Measurements from ENCODE around the gene FAM20C.
"Not testable (repeated sequence)": the region's sequence is repeated elsewhere in the genome, so short reads cannot be mapped to it uniquely, and the experiment has no call there.

FAM20C gene

DNA sequence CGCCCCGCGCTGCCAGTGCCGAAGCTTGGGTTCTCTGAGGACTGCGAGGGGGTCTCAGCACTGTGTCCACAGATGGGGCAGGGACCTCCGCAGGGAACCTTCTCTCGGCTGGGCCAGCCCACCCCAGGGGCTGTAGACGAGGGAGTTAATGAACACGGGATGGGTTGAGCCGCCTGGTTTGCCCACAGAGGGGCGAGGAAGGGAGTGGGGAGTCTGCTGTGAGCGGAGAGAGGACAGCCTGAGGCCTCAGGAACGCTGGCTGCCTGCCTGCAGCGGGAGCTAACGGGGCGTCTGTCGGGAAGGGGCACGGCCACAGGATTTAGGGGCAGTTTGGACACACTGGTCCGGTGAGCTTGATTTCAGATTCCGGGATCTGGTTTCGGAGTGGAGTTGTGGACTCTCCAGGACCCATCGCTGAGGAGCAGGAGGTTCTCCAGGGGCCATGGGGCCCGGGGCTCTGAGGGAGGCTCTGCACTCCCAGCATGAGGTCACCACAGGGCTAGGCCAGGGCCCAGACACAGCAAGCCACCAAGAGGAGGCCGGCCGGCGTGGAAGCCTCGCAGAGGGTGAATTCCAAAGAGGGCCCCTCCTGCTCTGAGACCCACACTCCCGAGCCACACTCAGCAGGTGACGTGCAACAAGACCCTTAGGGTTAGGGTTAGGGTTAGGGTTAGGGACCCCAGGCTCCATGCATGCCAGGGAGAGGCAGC lies 19.0 kb upstream of the FAM20C start:
- H3K27me3 ChIP-seq (ENCODE audit: insufficient read depth, low read length), result peaks cover 19% of the 10 kb centered on the region
- H2AFZ ChIP-seq (ENCODE audit: low read depth, low read length), result no peak overlapping the region
- no peak overlapping the region for H3K4me3 ChIP-seq (ENCODE audit: low read length)

DNA sequence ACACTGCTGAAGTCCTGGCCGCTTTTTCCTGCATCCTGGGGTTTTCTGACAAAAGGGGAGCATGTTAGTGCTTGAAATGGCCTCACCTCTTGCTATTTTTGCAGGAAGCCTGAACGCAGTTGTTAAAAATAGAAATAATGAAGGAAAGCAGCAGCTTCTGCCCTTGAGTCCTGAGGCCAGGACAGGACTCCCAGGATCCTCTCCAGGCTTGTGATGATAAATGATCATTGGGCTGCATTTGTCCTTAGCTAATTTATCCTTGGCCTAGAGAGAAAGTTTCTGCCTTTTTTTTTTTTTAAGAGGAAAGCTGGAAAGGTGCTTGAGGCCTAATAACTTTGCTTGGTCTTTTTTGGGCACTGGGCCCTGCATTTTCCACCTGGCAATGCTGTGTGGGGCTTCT lies 17.7 kb upstream of the FAM20C start:
- Histone ChIP-seq H3K27me3 (ENCODE audit: insufficient read depth, low read length) (peaks cover 32% of the 10 kb centered on the region), H3K4me1 (ENCODE audit: insufficient read depth, low read length) (no peaks in the 10 kb centered on the region), H3K36me3 (ENCODE audit: insufficient read depth, low read length) (no peaks in the 10 kb centered on the region), H2AFZ (ENCODE audit: low read depth, low read length) (no peak overlapping the region), H3K4me3 (ENCODE audit: low read length) (no peak overlapping the region), H3K9me3 (ENCODE audit: low read length) (peaks cover 3% of the 10 kb centered on the region)

More for the DNA sequence above, 19.0 kb upstream of the FAM20C start:
- H3K9me3 ChIP-seq (ENCODE audit: low read length), result peaks cover 3% of the 10 kb centered on the region
- H3K36me3 ChIP-seq (ENCODE audit: insufficient read depth, low read length), result no peaks in the 10 kb centered on the region
- H3K4me1 ChIP-seq (ENCODE audit: insufficient read depth, low read length), result no peaks in the 10 kb centered on the region

DNA sequence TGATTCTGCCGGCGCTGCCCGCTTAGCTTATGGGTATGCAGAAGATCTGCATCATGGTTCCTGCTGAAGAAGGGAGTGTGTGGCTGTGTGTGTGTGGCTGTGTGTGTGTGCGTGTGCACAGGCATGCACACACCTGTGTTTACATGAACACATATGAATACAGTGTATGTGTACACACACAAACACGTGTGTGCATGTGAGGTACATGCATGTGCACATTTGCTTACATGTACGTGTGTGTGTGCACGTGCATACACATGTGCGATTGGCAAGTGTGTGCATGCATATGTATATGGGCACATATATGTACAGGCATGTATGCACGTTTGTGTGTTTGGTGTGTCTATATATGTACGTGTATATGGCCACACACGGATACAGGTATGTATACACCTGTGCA lies 16.4 kb upstream of the FAM20C start:
- peaks cover 38% of the 10 kb centered on the region for H3K27me3 ChIP-seq (ENCODE audit: insufficient read depth, low read length)

DNA sequence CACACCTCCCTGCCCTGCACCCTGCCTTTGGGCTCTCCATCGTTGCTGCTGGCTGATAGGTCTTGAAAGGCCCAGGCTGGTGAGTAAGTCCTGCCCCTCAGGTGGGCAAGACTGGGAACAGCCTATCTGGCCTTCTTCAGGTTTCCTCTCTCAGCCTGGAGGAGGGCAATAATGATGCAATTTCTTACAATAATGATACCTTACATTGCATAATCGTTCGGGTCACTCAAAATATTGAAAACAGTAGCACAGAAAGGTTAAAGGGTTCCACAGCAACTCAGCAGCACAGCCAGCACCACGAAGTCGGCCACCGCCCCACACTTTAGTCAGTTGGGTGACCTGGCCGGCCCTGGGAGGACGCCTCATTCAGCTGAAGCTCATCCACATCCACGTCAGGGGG lies 16.0 kb upstream of the FAM20C start:
- no peaks in the 10 kb centered on the region for H3K4me1 ChIP-seq (ENCODE audit: insufficient read depth, low read length)
- no peaks in the 10 kb centered on the region for H3K36me3 ChIP-seq (ENCODE audit: insufficient read depth, low read length)
- H3K27me3 ChIP-seq (ENCODE audit: insufficient read depth, low read length), result peaks cover 42% of the 10 kb centered on the region
- no peak overlapping the region for H3K4me3 ChIP-seq (ENCODE audit: low read length)
- no peaks in the 10 kb centered on the region for H3K9me3 ChIP-seq (ENCODE audit: low read length)
- no peak overlapping the region for H2AFZ ChIP-seq (ENCODE audit: low read depth, low read length)

More for the DNA sequence above, 16.4 kb upstream of the FAM20C start:
- H3K9me3 ChIP-seq (ENCODE audit: low read length), result no peaks in the 10 kb centered on the region
- H3K4me3 ChIP-seq (ENCODE audit: low read length), result no peak overlapping the region
- no peak overlapping the region for H2AFZ ChIP-seq (ENCODE audit: low read depth, low read length)
- H3K36me3 ChIP-seq (ENCODE audit: insufficient read depth, low read length), result no peaks in the 10 kb centered on the region
- H3K4me1 ChIP-seq (ENCODE audit: insufficient read depth, low read length), result no peaks in the 10 kb centered on the region

DNA sequence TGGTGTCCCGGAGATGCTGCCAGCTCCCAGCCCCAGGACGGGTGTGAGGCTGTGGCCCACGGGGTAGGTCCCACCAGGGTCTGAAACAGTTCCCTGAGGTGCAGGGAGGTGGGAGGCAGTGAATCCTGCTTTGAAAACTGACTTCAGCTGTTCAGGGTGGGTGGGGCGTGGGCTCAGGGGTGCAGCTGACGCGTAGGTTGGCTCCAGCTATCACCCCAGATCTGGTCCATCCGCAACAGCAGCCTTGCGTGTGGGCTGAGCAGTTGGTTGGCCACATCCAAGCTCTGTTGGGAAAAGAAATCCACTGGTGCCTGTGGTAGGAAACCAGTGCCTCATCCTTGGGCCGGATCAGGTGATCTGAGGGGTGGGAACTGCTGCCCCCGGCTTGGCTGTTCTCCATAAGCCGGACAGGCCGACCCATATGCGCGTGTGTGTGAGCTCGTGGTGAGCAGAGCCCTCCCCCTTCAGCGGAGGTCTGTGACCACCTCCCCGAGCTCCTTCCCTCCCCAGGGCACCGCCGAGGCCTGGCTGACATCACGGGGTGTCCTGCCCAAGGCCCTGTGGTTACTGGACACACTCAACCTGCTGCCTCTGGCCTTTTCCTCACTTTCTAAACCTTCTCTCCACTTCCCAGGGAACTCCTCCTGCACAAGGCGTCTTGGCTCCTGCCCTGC lies 15.4 kb upstream of the FAM20C start:
- H3K27me3 ChIP-seq (ENCODE audit: insufficient read depth, low read length), result peaks cover 45% of the 10 kb centered on the region

DNA sequence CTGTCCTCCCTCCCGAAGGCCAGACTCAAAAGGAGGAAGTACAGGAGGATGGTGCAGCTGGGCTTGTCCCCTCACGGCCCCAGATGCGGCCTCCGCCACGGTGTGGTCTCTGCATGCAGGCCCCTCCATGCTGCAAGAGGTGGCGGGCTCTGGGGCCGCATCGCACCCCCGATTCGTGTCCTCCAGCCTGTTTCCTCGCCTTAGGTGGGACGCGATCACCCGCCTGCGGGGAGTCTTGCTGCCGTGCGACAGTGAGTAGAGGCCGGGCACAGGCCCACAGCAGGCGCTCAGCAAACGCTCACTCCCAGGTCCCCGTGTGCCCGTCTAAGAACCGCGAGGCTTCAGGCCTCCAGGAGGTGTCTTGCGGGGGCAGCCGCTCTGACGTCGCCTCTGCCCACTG lies 13.9 kb upstream of the FAM20C start:
- no peaks in the 10 kb centered on the region for H3K9me3 ChIP-seq (ENCODE audit: low read length)
- peaks cover 48% of the 10 kb centered on the region for H3K27me3 ChIP-seq (ENCODE audit: insufficient read depth, low read length)
- no peak overlapping the region for H3K4me3 ChIP-seq (ENCODE audit: low read length)
- no peaks in the 10 kb centered on the region for H3K4me1 ChIP-seq (ENCODE audit: insufficient read depth, low read length)
- H3K36me3 ChIP-seq (ENCODE audit: insufficient read depth, low read length), result no peaks in the 10 kb centered on the region
- no peak overlapping the region for H2AFZ ChIP-seq (ENCODE audit: low read depth, low read length)

More for the DNA sequence above, 15.4 kb upstream of the FAM20C start:
- no peaks in the 10 kb centered on the region for H3K9me3 ChIP-seq (ENCODE audit: low read length)
- H3K36me3 ChIP-seq (ENCODE audit: insufficient read depth, low read length), result no peaks in the 10 kb centered on the region
- H2AFZ ChIP-seq (ENCODE audit: low read depth, low read length), result no peak overlapping the region
- no peaks in the 10 kb centered on the region for H3K4me1 ChIP-seq (ENCODE audit: insufficient read depth, low read length)
- no peak overlapping the region for H3K4me3 ChIP-seq (ENCODE audit: low read length)

DNA sequence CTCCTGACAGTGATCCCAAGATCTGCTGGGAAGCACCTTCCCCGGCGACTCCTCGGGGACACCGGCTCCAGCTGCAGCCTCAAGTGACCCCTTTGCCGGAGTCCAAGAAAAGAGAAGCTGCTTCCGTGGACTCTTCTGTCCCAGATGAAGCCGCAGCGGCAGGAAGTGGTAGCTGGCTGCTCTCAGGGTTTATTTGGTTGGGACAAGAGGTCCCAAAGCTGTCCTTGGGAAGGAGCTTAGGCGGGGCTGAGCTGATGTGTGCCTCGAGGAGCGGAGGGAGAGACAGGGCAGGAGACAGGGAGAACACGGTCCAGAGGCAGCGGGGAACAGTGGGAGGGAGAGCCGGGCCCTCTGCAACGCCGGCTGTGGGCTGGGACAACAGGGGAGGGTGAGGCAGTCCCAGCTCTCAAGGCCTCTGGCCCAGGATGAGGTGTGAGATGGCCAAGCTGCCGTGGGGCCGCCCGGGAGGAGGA lies 13.1 kb upstream of the FAM20C start:
- Histone ChIP-seq H3K27me3 (ENCODE audit: insufficient read depth, low read length) (peaks cover 53% of the 10 kb centered on the region), H3K9me3 (ENCODE audit: low read length) (no peaks in the 10 kb centered on the region), H3K36me3 (ENCODE audit: insufficient read depth, low read length) (no peaks in the 10 kb centered on the region), H3K4me1 (ENCODE audit: insufficient read depth, low read length) (no peaks in the 10 kb centered on the region), H2AFZ (ENCODE audit: low read depth, low read length) (no peak overlapping the region), H3K4me3 (ENCODE audit: low read length) (no peak overlapping the region)

DNA sequence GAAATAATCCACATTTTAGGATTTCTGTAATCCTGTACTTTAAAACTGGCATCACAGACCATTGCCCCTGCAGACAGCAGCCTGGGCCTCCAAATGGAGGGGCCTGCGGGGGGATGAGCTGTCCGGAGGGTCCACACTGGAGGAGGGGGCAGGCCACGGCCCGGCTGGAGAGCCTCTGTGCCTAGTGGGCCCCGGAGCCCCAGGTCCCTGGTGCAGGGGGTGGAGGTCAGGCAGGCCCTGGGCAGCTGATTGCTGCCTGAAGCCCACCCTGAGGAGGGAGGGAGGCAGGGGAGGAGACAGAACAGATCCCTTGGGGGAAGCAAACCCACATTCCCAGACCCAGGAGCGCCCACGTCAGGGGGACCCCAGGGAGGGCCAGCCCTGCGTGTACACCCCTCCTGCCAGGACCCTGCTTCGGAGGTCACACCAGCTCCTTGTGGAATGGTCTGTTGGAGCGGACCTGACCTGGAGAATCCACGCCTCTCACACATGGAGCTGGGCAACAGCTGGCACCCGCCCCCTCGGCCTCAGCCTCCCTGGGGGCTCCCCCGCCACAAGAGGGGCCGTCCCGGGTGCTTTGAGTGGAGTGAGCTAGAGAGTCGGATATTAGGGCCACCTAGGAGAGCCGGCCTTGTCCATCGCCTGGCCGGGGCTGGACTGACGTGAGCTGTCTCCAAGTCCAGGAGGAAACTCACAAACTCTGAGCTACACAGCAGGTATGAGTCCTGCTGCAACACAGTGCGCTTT lies 12.2 kb upstream of the FAM20C start:
- Histone ChIP-seq H3K4me3 (ENCODE audit: low read length) (no peak overlapping the region), H3K9me3 (ENCODE audit: low read length) (no peaks in the 10 kb centered on the region), H3K27me3 (ENCODE audit: insufficient read depth, low read length) (peaks cover 57% of the 10 kb centered on the region), H3K36me3 (ENCODE audit: insufficient read depth, low read length) (no peaks in the 10 kb centered on the region), H2AFZ (ENCODE audit: low read depth, low read length) (no peak overlapping the region), H3K4me1 (ENCODE audit: insufficient read depth, low read length) (no peaks in the 10 kb centered on the region)

DNA sequence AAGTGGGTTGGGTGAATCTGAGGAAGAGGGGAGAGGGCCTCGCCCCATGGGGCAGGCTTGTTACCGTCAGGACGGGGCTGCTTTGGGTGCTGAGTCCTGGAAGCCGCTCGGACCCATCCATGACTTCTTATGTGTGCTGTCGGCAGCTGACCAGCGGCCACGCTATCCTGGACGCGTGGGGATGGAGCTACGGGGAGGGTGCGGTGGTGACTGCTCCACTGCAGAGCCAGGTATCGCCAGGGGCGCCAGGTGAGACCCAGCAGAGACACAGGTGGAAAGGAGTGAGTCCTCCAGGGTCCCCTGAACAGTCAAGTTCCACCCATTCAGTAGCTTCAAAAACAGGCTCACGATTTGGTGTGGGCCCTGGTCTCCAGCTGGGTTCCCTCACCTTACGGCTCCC lies 10.6 kb upstream of the FAM20C start:
- H3K27me3 ChIP-seq (ENCODE audit: insufficient read depth, low read length), result peaks cover 57% of the 10 kb centered on the region
- no peak overlapping the region for H3K4me3 ChIP-seq (ENCODE audit: low read length)
- H3K36me3 ChIP-seq (ENCODE audit: insufficient read depth, low read length), result no peaks in the 10 kb centered on the region
- no peak overlapping the region for H2AFZ ChIP-seq (ENCODE audit: low read depth, low read length)
- no peaks in the 10 kb centered on the region for H3K4me1 ChIP-seq (ENCODE audit: insufficient read depth, low read length)
- H3K9me3 ChIP-seq (ENCODE audit: low read length), result no peaks in the 10 kb centered on the region

DNA sequence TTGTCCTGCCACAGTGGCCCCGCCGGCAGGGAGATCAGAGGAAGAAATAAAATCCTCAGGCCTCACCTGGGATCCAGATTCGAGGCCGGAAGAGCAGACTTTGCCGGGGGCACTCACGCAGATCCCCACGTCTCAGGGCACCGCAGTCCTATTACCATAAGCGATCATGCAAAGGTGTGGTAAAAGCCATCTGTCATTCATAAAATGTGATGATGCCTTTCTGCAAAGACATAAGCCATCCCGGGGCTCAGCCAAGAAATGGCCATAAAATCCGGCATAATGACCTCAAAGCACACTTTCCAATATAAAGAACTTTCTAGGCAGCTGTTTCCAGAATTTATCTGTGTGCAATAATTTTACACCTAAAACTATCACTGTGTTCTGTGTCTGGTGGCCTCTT lies 9.9 kb upstream of the FAM20C start:
- peaks cover 51% of the 10 kb centered on the region for H3K27me3 ChIP-seq (ENCODE audit: insufficient read depth, low read length)
- H3K36me3 ChIP-seq (ENCODE audit: insufficient read depth, low read length); H3K4me1 ChIP-seq (ENCODE audit: insufficient read depth, low read length): not testable (repeated sequence)

DNA sequence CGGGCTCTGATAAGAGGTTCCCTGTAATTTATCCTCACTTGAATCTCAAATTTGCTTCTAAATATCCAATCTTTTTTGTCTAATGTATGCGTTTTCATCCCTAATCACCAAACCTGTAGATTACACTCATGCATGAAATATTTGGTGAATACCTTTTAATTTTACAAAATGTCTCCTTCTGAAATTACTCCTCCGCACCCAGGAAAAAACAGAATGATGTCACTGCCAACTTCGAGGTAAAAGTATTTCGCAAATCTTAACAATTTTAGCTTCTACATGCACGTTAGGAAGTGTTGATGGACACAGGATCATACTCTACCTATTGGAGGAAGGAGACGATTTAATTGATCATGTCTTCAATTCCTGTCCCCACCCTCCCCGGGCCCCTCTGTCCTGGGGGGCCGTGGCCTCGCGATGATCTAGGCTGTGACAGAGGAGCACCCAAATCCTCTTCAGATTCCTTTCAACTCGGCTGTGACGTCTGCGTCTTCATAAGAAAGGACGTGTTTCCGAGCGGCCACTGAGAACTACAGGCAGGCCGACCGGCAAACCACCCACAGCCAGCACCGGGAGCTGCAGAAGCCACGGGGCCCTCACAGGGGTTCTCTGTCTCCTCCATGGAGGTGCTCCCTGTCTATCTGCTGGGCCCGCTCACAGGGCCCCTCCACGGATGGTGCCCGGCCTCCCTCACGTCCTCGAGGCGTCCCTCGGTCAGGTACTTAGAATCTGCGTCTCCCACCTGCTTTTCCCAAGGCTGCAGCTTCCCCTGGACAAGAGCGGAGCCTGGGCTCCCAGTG lies 8.7 kb upstream of the FAM20C start:
- Histone ChIP-seq H3K27me3 (ENCODE audit: insufficient read depth, low read length) (peaks cover 44% of the 10 kb centered on the region), H3K36me3 (ENCODE audit: insufficient read depth, low read length) (no peaks in the 10 kb centered on the region), H3K4me1 (ENCODE audit: insufficient read depth, low read length) (no peaks in the 10 kb centered on the region), H3K9me3 (ENCODE audit: low read length) (no peaks in the 10 kb centered on the region), H2AFZ (ENCODE audit: low read depth, low read length) (no peak overlapping the region), H3K4me3 (ENCODE audit: low read length) (no peak overlapping the region)

More for the DNA sequence above, 9.9 kb upstream of the FAM20C start:
- not testable (repeated sequence) for H3K4me3 ChIP-seq (ENCODE audit: low read length); H3K9me3 ChIP-seq (ENCODE audit: low read length); H2AFZ ChIP-seq (ENCODE audit: low read depth, low read length)

DNA sequence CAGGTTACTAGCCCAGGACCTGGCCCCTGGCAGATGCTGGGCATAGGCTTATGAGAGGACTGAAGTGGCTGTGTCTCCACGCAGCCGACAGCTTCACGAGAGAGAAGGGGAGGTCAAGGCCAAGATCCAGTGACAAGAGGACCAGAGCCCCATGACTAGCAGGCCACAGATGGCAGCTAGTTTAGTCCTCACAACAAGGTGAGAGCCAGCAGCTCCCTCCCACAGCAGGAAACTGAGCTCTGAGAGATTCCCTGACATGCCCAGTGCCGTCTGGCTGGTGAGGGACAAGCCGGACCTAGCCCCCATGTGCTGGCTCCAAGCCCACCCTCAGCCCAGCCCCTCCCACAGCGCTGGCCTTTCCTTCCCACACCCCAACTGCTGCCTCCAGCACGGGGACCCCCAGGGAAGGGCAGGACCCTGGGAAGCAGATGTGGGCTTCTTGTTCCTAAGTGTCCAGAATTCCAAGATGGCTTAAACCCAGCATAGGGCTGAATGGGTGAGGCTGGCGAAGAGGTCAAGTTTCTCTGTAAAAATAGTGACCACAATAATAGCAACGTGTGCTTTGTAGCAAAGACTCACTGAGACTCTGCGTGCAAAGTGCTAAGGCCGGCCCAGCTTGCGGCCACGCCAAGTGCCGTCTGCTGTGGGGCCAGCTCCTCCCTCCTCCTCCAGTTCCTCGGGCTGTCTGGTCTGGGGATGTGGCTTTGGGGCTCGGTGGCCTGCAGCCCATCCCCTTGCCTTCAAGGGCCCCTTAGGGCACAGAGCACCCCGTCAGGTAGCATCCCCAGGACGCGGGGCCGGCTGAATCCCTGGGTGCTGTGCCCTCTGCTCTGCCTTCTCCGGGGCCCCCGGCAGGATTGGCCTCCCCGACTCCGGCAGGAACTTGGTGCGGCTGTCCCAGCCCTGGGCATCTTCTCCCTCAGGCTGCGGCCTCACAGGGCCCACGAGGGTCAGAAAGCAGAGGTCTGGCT lies 7.8 kb upstream of the FAM20C start:
- Histone ChIP-seq H2AFZ (ENCODE audit: low read depth, low read length) (no peak overlapping the region), H3K4me3 (ENCODE audit: low read length) (no peak overlapping the region), H3K36me3 (ENCODE audit: insufficient read depth, low read length) (no peaks in the 10 kb centered on the region), H3K4me1 (ENCODE audit: insufficient read depth, low read length) (no peaks in the 10 kb centered on the region), H3K27me3 (ENCODE audit: insufficient read depth, low read length) (peaks cover 41% of the 10 kb centered on the region), H3K9me3 (ENCODE audit: low read length) (no peaks in the 10 kb centered on the region)
